HG03457 (cell line): ENCODE measurements around the gene MED19.
A peak's percentile ranks its signal among the peaks of the same experiment; 100 is the strongest.
"Not testable (repeated sequence)": the region's sequence is repeated elsewhere in the genome, so short reads cannot be mapped to it uniquely, and the experiment has no call there.

Source experiments
- ATAC-seq: cut with Tn5 transposase; IDR thresholded peaks from one replicate; pipeline ENCODE4 v1.9.1; 2021; ENCODE audit warnings: moderate number of reproducible peaks; ENCODE audit not compliant: unreplicated experiment

Gene MED19

GRCh38 chr11:57711414-57712255, at the start of gene MED19:
Gene MED19 (minus strand): TSS chr11:57712215. CDS start chr11:57712179, 36 bp downstream.
- peak; percentile 38 for ATAC-seq

GRCh38 chr11:57758174-57758573, 46.2 kb upstream of the MED19 start:
- ATAC-seq = no peak

- no peak for ATAC-seq
Measured at GRCh38 chr11:57752954-57753353, 40.9 kb upstream of the MED19 start.

- no peak for ATAC-seq
Measured at GRCh38 chr11:57751676-57752253, 39.8 kb upstream of the MED19 start, which contains the start of gene BTBD18. Gene BTBD18 (minus strand): TSS chr11:57751819. CDS start chr11:57751188, 631 bp downstream.

GRCh38 chr11:57751176-57751575, 39.2 kb upstream of the MED19 start:
- ATAC-seq = no peak

- no peak for ATAC-seq
Measured at GRCh38 chr11:57746920-57747319, 34.9 kb upstream of the MED19 start.

GRCh38 chr11:57745206-57745605, 33.2 kb upstream of the MED19 start:
- ATAC-seq = no peak

GRCh38 chr11:57744357-57744756, 32.3 kb upstream of the MED19 start:
- ATAC-seq = no peak

- ATAC-seq = no peak
Measured at GRCh38 chr11:57742087-57742452, 30.1 kb upstream of the MED19 start.

GRCh38 chr11:57741132-57742086, 29.4 kb upstream of the MED19 start, which contains the start of gene SELENOH:
Gene SELENOH (plus strand): TSS chr11:57741491. CDS start chr11:57741596, 105 bp downstream.
- ATAC-seq = peak; percentile 87

GRCh38 chr11:57735619-57736298, 23.7 kb upstream of the MED19 start:
- ATAC-seq = no peak

GRCh38 chr11:57732661-57733060, 20.6 kb upstream of the MED19 start:
- ATAC-seq = no peak

- ATAC-seq = no peak
Measured at GRCh38 chr11:57729479-57729878, 17.5 kb upstream of the MED19 start.

- no peak for ATAC-seq
Measured at GRCh38 chr11:57728829-57729228, 16.8 kb upstream of the MED19 start.

GRCh38 chr11:57727185-57727584, 15.2 kb upstream of the MED19 start:
- ATAC-seq = no peak

- ATAC-seq = not testable (repeated sequence)
Measured at GRCh38 chr11:57716726-57717125, 4.7 kb upstream of the MED19 start.

- ATAC-seq = no peak
Measured at GRCh38 chr11:57713835-57714234, 1.8 kb upstream of the MED19 start.

- peak; percentile 92 for ATAC-seq
Measured at GRCh38 chr11:57712256-57713150, 488 bp upstream of the MED19 start, which contains the start of gene TMX2. Gene TMX2 (plus strand): TSS chr11:57712593. CDS start chr11:57712619, 26 bp downstream.

- ATAC-seq = no peak
Measured at GRCh38 chr11:57709802-57710367, 2.1 kb downstream of the MED19 start.
